Limb (tissue), 2 donors: ENCODE measurements around the gene ARHGAP32.
"Not testable (repeated sequence)": the region's sequence is repeated elsewhere in the genome, so short reads cannot be mapped to it uniquely, and the experiment has no call there.

Experiments
- DNase-seq, 2 donors: peaks; one replicate each; pipeline ENCODE4 v3.0.0-alpha.2; 2016; ENCODE audit errors: extremely low spot score in 2 of 2

Gene ARHGAP32

GRCh38 chr11:129204150-129204838, 12.2 kb upstream of the ARHGAP32 start:
- no peak for DNase-seq

GRCh38 chr11:129202646-129203045, 10.5 kb upstream of the ARHGAP32 start:
- no peak for DNase-seq

DNA sequence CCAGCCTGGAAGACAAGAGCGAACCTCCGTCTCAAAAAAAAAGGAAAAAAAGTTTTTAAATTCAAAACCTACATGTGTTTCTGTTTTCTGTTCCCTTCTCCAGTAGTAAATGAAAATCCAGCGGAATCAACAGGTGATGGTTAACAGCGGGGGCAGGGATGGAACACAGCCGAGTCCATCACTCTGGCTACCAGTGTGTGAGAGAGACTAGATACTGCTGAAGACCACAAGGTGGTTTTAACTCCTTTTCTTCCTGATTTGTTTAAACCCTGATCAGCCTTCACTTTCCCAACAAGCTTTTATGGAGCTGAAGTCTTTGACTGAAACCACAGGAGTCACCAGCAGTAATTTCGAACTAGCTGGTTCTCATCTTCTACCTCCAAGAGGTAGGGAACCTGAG, 3.6 kb upstream of the ARHGAP32 start:
- DNase-seq: no peak

GRCh38 chr11:129191649-129192048, 476 bp downstream of the ARHGAP32 start:
- DNase-seq: no peak

DNA sequence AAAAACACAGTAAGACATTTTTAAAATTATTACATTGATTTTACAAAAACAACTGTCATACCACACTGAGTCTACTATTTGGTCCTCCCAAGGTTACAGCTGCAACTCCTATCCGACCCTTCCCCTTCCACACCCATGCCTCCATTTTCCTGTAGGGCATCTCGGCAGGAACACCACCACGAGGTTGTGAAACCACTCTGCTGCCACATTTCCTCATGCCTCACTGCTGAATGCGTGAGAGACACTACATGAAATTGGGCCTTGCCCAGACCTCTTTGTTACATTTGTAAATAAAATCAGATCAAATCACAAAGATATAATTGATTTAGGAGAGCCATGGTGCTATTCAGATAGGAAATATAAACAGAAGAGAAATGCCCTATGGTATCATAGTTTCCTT, 2.0 kb downstream of the ARHGAP32 start:
- DNase-seq: no peak

DNA sequence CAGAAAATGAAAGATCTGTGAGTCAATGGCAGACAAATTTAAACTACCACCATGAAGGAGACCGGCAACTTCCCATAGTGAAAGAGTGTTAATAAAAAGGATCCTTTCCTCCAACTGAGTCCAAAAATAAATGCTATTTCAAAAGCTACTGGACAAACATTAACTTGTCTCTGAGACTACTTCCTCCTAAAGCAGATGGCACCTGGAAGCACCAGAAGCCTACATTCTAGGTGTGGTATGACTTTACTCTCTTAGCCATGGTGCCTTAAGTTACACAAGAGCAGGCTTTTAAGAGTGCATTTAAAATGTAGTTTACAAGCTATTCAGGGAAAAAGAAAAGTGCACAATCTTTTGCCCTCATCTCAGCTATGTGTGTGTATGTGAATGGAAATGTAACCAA, 2.5 kb downstream of the ARHGAP32 start:
- no peak for DNase-seq

- DNase-seq: not testable (repeated sequence)
Measured at GRCh38 chr11:129185082-129185481, 7.0 kb downstream of the ARHGAP32 start.

- DNase-seq: no peak
Measured at GRCh38 chr11:129184581-129184980, 7.5 kb downstream of the ARHGAP32 start.

DNA sequence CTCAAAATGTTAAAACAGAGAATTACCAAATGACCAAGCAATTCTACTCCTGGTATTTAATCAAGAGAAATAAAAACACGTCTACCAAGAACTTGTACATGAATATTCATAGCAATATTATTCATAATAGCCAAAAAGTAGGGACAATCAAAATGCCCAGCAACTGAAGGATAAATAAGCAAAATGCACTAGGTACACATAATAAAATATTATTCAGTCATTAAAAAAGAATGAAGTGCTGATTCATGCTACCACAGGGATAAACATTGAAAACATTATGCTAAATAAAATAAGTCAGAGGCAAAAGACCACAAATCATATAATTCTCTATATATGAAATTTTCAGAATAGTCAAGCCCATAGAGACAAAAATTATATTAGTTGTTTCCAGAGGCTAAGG, 24.8 kb downstream of the ARHGAP32 start:
- no peak for DNase-seq

DNA sequence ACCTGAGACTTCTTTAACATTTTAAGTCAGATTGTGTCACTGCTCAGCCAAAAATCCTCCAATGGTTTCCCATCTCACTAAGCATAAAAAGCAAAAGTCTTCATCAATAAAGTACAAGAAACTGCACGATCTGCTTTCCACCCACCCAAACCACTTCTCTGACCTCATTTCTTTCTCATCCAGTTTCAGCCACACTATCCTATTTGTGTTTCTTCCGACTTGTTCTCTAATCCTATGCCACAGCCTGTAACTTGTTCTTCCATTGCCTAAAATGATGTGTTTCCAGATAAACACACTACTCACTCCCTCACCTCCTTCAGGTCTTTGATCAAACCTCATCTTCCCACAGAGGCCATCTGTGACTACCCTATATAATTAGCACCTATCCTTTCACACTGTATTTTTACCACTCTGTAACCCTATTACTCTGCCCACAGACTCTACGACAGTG, 28.4 kb downstream of the ARHGAP32 start:
- no peak for DNase-seq

GRCh38 chr11:129157080-129157479, 35.0 kb downstream of the ARHGAP32 start:
- not testable (repeated sequence) for DNase-seq

GRCh38 chr11:129155745-129156144, 36.4 kb downstream of the ARHGAP32 start:
- no peak for DNase-seq

- DNase-seq: no peak
Measured at GRCh38 chr11:129148487-129148886, 43.6 kb downstream of the ARHGAP32 start.

DNA sequence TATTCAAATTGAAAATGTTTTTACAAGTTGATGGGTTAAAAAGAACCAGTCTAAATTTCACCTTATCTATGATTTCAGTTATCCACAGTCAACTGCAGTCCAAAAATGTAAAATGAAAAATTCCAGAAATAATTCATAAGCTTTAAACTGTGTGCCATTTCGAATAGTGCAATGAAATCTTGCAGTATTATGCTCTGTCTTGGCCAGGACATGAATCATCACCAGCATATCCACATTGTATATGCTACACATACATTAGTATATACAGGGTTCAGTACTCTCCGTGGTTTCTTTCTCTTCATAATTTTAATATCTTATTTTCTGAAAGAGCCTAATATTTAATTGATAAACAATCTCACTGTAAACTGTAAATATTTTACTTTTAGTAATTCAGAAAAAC, 45.9 kb downstream of the ARHGAP32 start:
- no peak for DNase-seq

GRCh38 chr11:129145276-129145675, 46.8 kb downstream of the ARHGAP32 start:
- DNase-seq: no peak

GRCh38 chr11:129144256-129144655, 47.9 kb downstream of the ARHGAP32 start:
- DNase-seq: no peak

DNA sequence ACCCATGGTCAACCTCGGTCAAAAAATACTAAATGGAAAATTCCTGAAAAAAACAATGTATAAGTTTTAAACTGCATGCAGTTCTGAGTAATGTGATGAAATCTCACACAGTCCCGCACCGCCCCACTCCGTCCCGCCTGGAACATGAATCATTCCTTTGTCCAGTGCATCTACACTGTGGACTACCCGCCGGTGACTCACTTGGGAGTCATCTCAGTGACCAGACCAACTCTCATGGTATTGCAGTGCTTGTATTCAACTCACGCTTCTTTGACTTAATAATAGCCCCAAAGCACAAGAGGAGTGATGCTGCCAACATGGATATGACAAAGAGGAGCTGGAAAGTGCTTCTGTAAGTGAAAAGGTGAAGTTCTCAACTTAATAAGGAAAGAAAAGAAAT, 48.8 kb downstream of the ARHGAP32 start:
- peak in 1 of 2 donors; percentile 22 for DNase-seq

GRCh38 chr11:129141748-129142523, 50.2 kb downstream of the ARHGAP32 start:
- no peak for DNase-seq

- no peak for DNase-seq
Measured at GRCh38 chr11:129131316-129131715, 60.8 kb downstream of the ARHGAP32 start.

- not testable (repeated sequence) for DNase-seq
Measured at GRCh38 chr11:129128881-129129620, 63.1 kb downstream of the ARHGAP32 start.

GRCh38 chr11:129119036-129119435, 73.1 kb downstream of the ARHGAP32 start:
- no peak for DNase-seq
